ENCODE data around the gene ZNF775.

- TF ChIP-seq CTCF (IDR thresholded peaks at IDR 0.05) (no peak), ZFX (IDR thresholded peaks at IDR 0.05; ENCODE audit: borderline replicate concordance) (no peak)
Measured at GRCh38 chr7:150397346-150398107, 18.4 kb downstream of the ZNF775 start.

All from 22Rv1 (cell line).